EL (cell line): ENCODE data around the gene COPE.

Experiments
- DNase-seq: peaks from one replicate; pipeline ENCODE4 v3.0.0-alpha.2; 2016

COPE gene

GRCh38 chr19:18893587-18894253, 25.5 kb downstream of the COPE start:
- no peak for DNase-seq

- no peak for DNase-seq
Observed at GRCh38 chr19:18889949-18890745, 29.0 kb downstream of the COPE start.

GRCh38 chr19:18886972-18887371, 32.2 kb downstream of the COPE start:
- no peak for DNase-seq

- no peak for DNase-seq
Observed at GRCh38 chr19:18883526-18884304, 35.5 kb downstream of the COPE start.

- no peak for DNase-seq
Observed at GRCh38 chr19:18881491-18881890, 37.7 kb downstream of the COPE start.

GRCh38 chr19:18879579-18880373, 39.4 kb downstream of the COPE start:
- DNase-seq: peak; percentile 31

GRCh38 chr19:18878858-18879578, 40.2 kb downstream of the COPE start:
- no peak for DNase-seq

- no peak for DNase-seq
Observed at GRCh38 chr19:18878058-18878797, 41.0 kb downstream of the COPE start.

GRCh38 chr19:18876865-18877264, 42.3 kb downstream of the COPE start:
- no peak for DNase-seq

- no peak for DNase-seq
Observed at GRCh38 chr19:18875726-18876125, 43.5 kb downstream of the COPE start.

GRCh38 chr19:18871543-18871942, 47.6 kb downstream of the COPE start:
- no peak for DNase-seq

GRCh38 chr19:18870531-18871172, 48.5 kb downstream of the COPE start:
- no peak for DNase-seq

GRCh38 chr19:18869781-18870530, 49.2 kb downstream of the COPE start:
- DNase-seq: no peak

- no peak for DNase-seq
Observed at GRCh38 chr19:18869023-18869618, 50.1 kb downstream of the COPE start.

- no peak for DNase-seq
Observed at GRCh38 chr19:18868380-18869022, 50.7 kb downstream of the COPE start.

- no peak for DNase-seq
Observed at GRCh38 chr19:18867751-18868150, 51.4 kb downstream of the COPE start.

GRCh38 chr19:18867199-18867598, 52.0 kb downstream of the COPE start:
- DNase-seq: no peak

- no peak for DNase-seq
Observed at GRCh38 chr19:18866800-18867123, 52.4 kb downstream of the COPE start.
